ENCODE measurements around the gene NOP9.
A peak's percentile ranks its signal among the peaks of the same experiment; 100 is the strongest.

Gene NOP9

GRCh38 chr14:24299255-24300191, at the start of gene NOP9, which contains the start of gene DHRS1:
Gene NOP9 (plus strand): TSS chr14:24299850. CDS start chr14:24299955, 105 bp downstream.
Gene DHRS1 (minus strand): TSS chr14:24299780. CDS start chr14:24299106, 674 bp downstream.
- peak; percentile 94 for DNase-seq

GRCh38 chr14:24250354-24250753, 49.3 kb upstream of the NOP9 start:
- no peak for DNase-seq

- DNase-seq, result no peak
Measured at GRCh38 chr14:24251880-24252288, 47.8 kb upstream of the NOP9 start.

GRCh38 chr14:24252289-24253124, 47.1 kb upstream of the NOP9 start:
- DNase-seq, result no peak

- DNase-seq, result no peak
Measured at GRCh38 chr14:24253936-24254335, 45.7 kb upstream of the NOP9 start.

GRCh38 chr14:24254630-24255392, 44.8 kb upstream of the NOP9 start:
- no peak for DNase-seq

GRCh38 chr14:24255438-24255837, 44.2 kb upstream of the NOP9 start:
- DNase-seq, result no peak

GRCh38 chr14:24255931-24256711, 43.5 kb upstream of the NOP9 start:
- DNase-seq, result no peak

- DNase-seq, result no peak
Measured at GRCh38 chr14:24256960-24257359, 42.7 kb upstream of the NOP9 start.

GRCh38 chr14:24258119-24258518, 41.5 kb upstream of the NOP9 start:
- DNase-seq, result no peak

- no peak for DNase-seq
Measured at GRCh38 chr14:24258548-24259265, 40.9 kb upstream of the NOP9 start.

GRCh38 chr14:24259282-24260025, 40.2 kb upstream of the NOP9 start:
- DNase-seq, result no peak

GRCh38 chr14:24260026-24260779, 39.4 kb upstream of the NOP9 start:
- DNase-seq, result no peak

- DNase-seq, result no peak
Measured at GRCh38 chr14:24260780-24261157, 38.9 kb upstream of the NOP9 start.

GRCh38 chr14:24261256-24261968, 38.2 kb upstream of the NOP9 start:
- no peak for DNase-seq

- DNase-seq, result no peak
Measured at GRCh38 chr14:24261969-24262327, 37.7 kb upstream of the NOP9 start.

- no peak for DNase-seq
Measured at GRCh38 chr14:24262821-24263733, 36.6 kb upstream of the NOP9 start, which contains the start of gene TGM1. Gene TGM1 (minus strand): TSS chr14:24263177. CDS start chr14:24262352, 825 bp downstream.

- no peak for DNase-seq
Measured at GRCh38 chr14:24263848-24264247, 35.8 kb upstream of the NOP9 start.

Measured in NCI-H2107 (cell line).